ENCODE results near the gene POLR2A.

The POLR2A gene

GRCh38 chr17:7478276-7479212, 5.6 kb upstream of the POLR2A start (continued):
- peak; percentile 72 for TF ChIP-seq HIC1 (tag by site-specific recombination; IDR thresholded peaks at IDR 0.05)
- TF ChIP-seq ZBTB1 (tag by site-specific recombination; IDR thresholded peaks at IDR 0.05): no peak
- TF ChIP-seq ZNF121 (tag by site-specific recombination; IDR thresholded peaks at IDR 0.05): no peak
- no peak for TF ChIP-seq ZNF354C (tag by site-specific recombination; IDR thresholded peaks at IDR 0.05; ENCODE audit: borderline replicate concordance, low read depth)
- TF ChIP-seq OSR2 (tag by site-specific recombination; IDR thresholded peaks at IDR 0.05): no peak
- peak; percentile 24; the same call in 1 of the 2 replicates for TF ChIP-seq CTCF (tag by site-specific recombination; IDR thresholded peaks at IDR 0.05)
- no peak for TF ChIP-seq ZNF214 (tag by site-specific recombination; IDR thresholded peaks at IDR 0.05; ENCODE audit: borderline replicate concordance)
- TF ChIP-seq ZNF792 (tag by site-specific recombination; IDR thresholded peaks at IDR 0.05): no peak
- TF ChIP-seq ZBTB17 (tag by site-specific recombination; IDR thresholded peaks at IDR 0.05): no peak
- TF ChIP-seq ZXDB (tag by site-specific recombination; IDR thresholded peaks at IDR 0.05): no peak
- no peak for TF ChIP-seq ZNF830 (tag by site-specific recombination; IDR thresholded peaks at IDR 0.05; ENCODE audit: low read depth)
- no peak for TF ChIP-seq RBAK (tag by site-specific recombination; IDR thresholded peaks at IDR 0.05)
- TF ChIP-seq ZNF350 (tag by site-specific recombination; IDR thresholded peaks at IDR 0.05): no peak
- TF ChIP-seq BCL11A (tag by site-specific recombination; IDR thresholded peaks at IDR 0.05; ENCODE audit: low read depth): no peak
- TF ChIP-seq TSHZ1 (tag by site-specific recombination; IDR thresholded peaks at IDR 0.05; ENCODE audit: borderline replicate concordance): no peak
- TF ChIP-seq ZNF530 (tag by site-specific recombination; IDR thresholded peaks at IDR 0.05; ENCODE audit: low read depth): no peak
- no peak for TF ChIP-seq ZNF169 (tag by site-specific recombination; IDR thresholded peaks at IDR 0.05)
- no peak for TF ChIP-seq ZBTB6 (tag by site-specific recombination; IDR thresholded peaks at IDR 0.05)
- TF ChIP-seq SALL2 (tag by site-specific recombination; IDR thresholded peaks at IDR 0.05; ENCODE audit: borderline replicate concordance): no peak
- no peak for TF ChIP-seq ZNF175 (tag by site-specific recombination; IDR thresholded peaks at IDR 0.05)
- TF ChIP-seq SP2 (tag by site-specific recombination; IDR thresholded peaks at IDR 0.05): peak; percentile 41
- no peak for TF ChIP-seq ZNF280D (tag by site-specific recombination; IDR thresholded peaks at IDR 0.05)
- TF ChIP-seq ZNF596 (tag by site-specific recombination; IDR thresholded peaks at IDR 0.05): no peak
- no peak for TF ChIP-seq ZSCAN30 (tag by site-specific recombination; IDR thresholded peaks at IDR 0.05)
- TF ChIP-seq GLIS1 (tag by site-specific recombination; IDR thresholded peaks at IDR 0.05): peak; percentile 37; the same call in 1 of the 2 replicates
- TF ChIP-seq SP3 (tag by site-specific recombination; IDR thresholded peaks at IDR 0.05): peak; percentile 71

Data from HEK293 (cell line).